ENCODE data around the gene ANKH.
A peak's percentile ranks its signal among the peaks of the same experiment; 100 is the strongest.

ANKH gene

GRCh38 chr5:14729448-14730385 lies 141.9 kb downstream of the ANKH start:
- no peak for DNase-seq

DNA sequence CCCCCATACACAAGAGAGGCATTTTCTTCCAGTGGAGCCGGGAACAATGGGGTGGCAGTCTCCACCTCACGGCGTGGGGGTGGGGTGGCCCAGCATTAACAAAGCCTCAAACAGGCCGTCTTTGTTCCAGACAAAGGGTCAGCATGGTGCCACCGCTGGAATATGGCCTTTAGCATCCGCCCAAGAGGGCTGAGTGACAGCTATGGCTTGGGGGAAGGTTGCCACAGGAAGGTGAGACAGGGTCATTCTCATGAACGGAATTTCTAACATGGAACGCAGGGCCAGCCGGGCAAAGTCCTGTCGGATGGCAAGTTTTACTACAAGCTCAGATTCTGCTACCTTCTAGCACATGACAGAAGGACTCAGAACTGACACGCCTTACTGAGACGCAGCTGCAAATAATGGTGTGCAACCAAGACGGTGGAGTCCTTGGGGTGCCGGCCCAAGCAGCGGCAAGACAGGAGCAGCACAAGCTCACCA lies 143.1 kb downstream of the ANKH start:
- no peak for DNase-seq

DNA sequence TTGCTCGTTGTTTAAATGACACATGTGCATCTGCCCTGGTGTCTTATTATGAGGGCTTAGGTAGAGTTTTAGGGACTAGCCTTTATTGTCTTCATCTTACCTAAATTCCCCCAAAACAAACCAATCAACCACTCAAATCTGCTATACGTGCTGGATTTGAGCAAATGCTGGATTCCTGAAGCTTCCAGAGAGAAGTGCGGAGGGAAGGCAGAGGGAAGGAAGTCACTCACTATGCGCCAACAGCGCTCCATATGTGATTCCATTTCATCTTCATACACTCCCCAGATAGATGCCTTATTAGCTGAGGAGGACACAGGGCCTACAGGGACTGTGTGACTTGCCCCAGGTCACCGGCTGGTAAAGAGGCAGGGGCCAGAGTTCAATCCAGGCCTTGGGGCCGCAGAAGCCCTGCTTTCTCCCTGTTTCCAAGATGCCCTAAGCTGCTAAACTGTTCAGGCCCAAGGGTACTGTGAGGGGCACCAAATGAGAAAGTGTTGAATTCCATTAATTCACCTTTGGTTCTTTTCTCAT lies 143.6 kb downstream of the ANKH start:
- no peak for DNase-seq

- DNase-seq, result peak; percentile 87
These were observed 144.1 kb downstream of the ANKH start for GRCh38 chr5:14727428-14727865.

DNA sequence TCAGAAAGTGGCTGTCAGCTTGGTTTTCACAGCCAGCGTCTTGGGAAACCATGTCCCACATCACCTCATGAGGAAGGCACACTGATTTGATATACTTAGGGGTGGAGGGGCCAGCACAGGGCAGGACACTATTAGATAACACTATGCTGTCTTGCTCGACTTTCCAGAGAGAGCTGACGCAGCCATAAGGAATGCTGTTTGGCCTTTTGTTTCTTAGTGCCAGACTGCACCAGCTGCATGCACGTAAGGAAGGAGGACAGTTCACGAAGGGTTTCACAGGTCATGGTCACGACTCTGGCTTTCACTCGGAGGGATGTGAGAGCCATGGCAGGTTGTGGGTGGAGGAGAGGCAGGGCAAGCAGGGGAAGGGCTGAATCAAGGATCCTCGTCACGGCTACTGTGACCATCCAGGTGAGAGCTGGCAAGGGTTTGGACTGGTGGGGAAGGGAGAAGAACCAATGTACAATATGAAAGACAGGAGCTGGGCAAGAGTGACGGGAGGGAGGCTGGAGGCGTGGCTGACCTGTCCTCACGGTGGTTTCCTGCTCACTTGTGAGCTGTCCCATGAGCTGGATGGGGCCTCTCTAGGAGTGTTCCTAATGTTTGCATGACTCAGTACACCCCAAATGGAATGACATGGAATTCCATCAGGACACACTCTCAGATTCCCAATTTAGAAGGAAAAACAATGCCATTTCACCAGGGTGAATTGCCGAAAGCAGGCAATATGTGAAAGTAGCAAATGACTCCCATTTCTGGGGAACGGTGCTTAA lies 145.3 kb downstream of the ANKH start:
- no peak for DNase-seq

DNA sequence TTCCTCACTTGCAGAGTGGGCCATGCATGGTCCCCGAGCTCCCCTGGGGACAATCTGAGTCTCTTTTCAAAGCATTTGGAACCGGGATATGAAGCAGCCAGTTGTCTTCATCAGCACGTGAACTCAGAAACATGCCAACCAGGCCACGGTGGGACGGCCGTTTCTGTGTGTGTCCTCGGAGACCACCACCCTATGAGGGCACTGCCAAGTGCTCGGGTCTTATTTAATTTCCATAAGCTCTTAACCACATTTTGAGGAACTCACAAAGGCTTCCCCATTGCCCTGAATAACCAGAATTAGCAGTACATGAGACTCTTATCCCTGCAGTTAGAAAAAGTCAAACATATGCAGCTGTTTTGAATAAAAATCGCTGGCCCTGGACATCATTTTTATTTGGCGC lies 146.9 kb downstream of the ANKH start:
- DNase-seq, result no peak

DNA sequence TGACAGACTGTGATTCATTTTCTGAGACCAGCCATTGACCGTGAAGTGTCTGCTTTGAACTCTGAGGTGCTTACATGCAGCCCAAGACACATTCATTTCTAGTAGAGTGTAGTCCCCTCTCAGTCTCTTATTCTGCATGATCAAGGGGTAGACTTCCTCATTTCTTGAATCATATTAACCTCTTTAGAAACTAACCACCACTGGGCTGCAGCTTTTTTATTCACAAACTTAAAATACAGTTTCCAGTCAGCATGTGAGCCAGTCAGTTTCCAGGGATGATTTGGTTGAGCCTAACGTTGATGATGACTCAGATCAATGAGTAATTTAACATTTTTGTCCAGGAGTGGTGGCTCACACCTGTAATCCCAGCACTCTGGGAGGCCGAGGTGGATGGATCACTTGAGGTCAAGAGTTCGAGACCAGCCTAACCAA lies 147.9 kb downstream of the ANKH start:
- no peak for DNase-seq

- no peak for DNase-seq
These were observed 148.7 kb downstream of the ANKH start for GRCh38 chr5:14722923-14723322.

DNA sequence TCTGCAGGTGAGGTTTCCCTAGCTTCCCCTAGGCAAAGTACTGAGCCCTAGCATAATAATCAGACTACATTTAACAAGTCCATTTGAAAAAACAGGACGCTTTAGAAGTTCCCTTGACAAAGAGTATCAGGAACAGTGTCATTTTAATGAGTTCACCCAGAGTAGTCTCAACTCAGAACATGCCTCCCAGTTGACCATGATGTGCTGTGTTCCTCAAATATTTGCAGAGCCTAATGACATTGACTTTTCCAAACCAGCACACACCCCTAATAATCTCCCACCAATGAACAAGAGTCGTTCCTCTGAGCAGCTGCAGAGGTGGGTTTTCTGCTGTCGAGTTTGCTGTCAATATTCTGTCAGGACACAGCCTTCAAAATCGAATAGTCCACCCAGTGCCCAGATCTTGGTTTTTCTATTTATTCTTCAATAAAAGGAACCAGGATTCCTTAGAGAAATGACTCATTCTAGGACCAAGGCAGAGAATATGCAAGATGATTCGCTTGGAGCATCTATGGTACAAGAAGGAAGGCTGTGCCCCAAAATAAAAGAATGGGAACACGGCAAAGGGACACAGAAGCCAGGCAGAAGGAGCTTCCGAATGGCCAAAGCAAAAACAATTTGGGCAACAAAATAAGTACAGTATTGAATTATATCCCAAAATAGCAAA lies 149.5 kb downstream of the ANKH start:
- no peak for DNase-seq

DNA sequence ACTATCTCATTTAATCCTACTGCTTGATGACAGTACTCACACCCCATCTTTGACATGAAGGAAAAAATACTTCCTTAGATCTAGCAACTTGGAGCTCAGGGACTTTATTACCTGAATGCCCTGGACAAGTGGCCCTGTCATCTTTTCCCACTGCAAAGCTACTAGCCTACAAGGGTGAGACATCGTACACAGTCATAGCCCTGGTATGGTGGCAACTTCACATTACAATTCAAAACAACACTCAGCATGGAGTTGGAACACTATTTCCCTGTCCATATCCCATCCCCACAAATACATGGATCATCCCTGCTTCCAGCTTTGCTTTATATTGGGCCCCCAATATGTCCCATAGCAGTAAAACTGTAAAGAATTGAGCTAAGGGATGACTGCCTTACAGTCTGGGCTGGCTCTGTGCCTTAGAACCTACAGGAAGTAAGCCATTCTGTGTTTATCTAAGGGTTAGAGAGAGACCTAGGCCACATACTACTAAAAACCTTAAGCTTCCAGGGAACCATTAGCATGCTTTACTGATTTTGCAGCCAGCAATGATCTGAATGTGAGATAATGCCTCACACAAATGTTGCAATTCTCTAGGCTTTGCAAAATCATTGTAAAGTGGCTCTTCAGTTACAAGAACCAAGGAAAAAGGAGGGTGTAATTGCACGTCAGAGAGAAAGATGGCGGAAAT lies 151.2 kb downstream of the ANKH start:
- DNase-seq, result peak; percentile 7

DNA sequence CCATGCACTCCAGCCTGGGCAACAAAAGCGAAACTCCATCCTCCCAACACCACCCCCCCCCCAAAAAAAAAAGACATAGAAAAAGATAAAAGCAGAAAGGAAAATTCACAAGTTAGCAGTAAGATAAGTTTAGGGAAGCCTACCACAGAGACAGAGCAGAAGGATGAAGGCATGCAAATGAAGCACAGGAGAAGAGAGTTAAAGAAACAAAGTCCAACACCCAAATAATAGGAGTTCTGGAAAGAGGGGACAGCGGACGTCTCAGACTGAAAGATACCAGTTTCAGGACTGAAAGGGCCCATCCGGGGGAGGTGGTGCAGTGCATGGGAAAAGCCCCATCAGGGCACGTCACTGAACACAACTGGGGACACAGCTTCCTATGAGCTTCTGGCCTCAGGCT lies 152.8 kb downstream of the ANKH start:
- DNase-seq, result peak; percentile 4

DNA sequence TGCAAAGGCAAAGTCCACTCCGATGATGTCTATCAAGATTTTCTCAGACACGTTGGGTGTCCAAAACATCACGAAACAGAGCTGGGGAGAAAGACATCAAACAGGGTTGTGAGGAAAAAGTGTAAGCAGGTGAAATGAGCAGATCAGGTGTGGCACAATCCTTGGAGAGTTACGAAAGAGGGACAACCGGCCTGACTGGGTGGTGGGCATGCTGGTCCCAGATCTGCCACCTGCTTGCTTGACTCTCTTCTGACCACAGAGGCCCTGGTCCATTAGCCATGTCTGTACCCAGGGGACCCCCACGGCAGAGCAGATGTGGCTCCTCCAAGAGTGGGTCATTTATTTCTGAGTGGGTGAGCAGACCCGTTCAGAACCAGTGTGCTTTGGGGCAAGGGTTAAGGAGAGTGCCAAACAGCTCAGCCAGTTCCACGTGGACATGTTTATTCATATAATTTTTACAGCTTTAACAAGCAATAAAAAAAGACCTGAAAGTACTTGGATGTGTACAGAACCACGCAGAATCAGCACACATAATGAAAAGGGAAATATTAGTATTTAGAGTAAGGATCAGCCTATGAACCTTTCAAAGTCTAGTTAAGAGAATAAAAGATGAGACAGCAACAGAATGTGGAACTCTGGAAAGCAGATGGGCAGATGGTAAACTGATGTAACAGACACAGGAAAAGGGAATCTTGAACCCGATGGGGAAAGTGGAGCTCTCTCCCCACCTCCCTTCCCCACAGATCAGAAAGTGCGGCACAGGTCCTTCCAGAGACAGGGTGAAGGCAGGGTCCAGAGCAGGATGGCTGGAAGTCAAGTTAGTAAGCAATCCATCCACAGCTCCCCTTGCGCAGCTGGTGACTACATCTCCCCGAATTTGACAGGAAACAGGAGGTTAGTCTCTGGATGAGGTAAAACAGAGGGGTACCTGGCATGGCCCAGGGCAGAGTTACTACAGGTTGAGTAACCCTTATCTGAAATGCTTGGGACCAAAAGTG lies 154.5 kb downstream of the ANKH start:
- peak; percentile 28 for DNase-seq

- no peak for DNase-seq
These were observed 156.1 kb downstream of the ANKH start for GRCh38 chr5:14715481-14715880.

- no peak for DNase-seq
These were observed 156.9 kb downstream of the ANKH start for GRCh38 chr5:14714706-14715105.

DNA sequence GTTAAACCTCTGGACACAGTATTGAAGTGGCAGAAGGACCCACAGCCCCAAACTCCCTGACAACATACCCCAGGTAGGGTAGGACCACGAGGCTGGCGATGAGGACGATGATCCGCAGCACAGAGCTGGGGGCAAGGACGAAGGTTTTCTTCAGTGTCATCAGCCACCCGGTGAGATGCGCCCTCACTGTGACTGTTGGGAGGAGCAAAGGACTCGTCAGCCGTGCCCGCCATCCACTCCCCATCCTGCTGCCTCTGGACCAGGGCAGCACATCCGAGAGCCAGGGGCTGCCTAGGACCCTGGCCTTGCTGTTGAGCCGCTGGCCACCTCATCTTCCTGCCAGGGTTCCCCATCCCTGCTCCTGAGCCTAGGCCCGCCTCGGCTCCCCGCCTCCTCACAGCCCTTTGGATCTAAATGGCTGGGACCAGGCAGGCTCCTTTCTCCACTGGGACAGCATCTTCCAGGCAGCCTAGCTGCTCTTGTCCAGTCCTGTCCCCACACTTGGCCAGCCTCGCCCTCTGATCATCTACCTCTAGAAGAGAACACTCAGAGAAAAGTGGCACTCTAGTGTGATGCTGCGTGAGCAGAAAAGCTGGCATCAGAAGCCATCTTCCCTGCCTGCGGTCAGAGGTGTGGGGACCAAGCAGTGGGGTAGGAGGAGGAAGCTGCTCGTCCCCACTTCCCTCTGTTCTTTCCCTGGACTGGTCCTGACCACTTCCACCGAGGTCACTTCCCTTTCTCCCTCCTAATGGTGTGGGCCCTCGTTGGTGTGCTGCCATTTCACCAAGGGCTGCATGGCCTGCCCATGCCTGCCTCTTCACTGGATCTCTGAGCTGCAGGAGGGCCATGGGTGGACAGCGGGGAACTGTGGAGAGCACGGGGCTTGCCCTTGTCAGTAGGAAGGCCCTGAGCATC lies 157.8 kb downstream of the ANKH start:
- no peak for DNase-seq

GRCh38 chr5:14712666-14713065 lies 158.9 kb downstream of the ANKH start:
- DNase-seq, result no peak

DNA sequence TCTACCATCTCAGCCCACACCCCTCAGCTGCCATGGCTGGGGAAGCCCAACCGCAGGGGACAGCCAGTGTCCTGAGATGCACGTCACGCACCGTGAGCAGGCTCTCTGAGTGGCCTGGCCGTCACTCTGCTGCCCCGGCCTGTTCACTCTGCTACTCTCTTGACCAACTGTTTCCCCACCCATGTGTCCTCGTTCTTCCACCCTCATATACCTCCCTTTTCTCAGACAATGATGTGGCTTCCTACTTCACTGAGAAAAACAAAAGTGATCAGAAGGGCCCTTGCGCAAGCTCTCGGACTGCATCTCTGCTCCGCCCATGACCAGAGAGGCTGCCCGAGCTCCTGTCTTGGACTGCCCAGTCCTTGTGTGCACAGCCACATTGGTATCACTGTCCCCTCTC lies 159.4 kb downstream of the ANKH start:
- no peak for DNase-seq

GRCh38 chr5:14710313-14710994 lies 161.1 kb downstream of the ANKH start:
- no peak for DNase-seq

GRCh38 chr5:14708551-14708950 lies 163.0 kb downstream of the ANKH start:
- no peak for DNase-seq
